NCI-H748 treated with DMSO at 0.1 percent for 48 hours (cell line): Measurements from ENCODE around the gene PRDM1.
A peak's percentile ranks its signal among the peaks of the same experiment; 100 is the strongest.

Experiments
- DNase-seq: peaks from one replicate; lab custom pipeline; 2025; lab: John Stamatoyannopoulos, UW

The PRDM1 gene

GRCh38 chr6:106116125-106116832, 30.1 kb downstream of the PRDM1 start:
- DNase-seq = no peak

- no peak for DNase-seq
These were observed 31.4 kb downstream of the PRDM1 start for GRCh38 chr6:106117579-106117978.

- DNase-seq = no peak
These were observed 32.8 kb downstream of the PRDM1 start for GRCh38 chr6:106118835-106119431.

- no peak for DNase-seq
These were observed 33.4 kb downstream of the PRDM1 start for GRCh38 chr6:106119546-106119945.

- DNase-seq = no peak
These were observed 33.9 kb downstream of the PRDM1 start for GRCh38 chr6:106120006-106120405.

- DNase-seq = no peak
These were observed 34.3 kb downstream of the PRDM1 start for GRCh38 chr6:106120406-106120805.

- peak; percentile 55 for DNase-seq
These were observed 36.3 kb downstream of the PRDM1 start for GRCh38 chr6:106122306-106122918.

- DNase-seq = peak; percentile 47
These were observed 37.0 kb downstream of the PRDM1 start for GRCh38 chr6:106122938-106123656.

GRCh38 chr6:106124015-106124414, 37.9 kb downstream of the PRDM1 start:
- DNase-seq = peak; percentile 14

GRCh38 chr6:106124437-106125430, 38.6 kb downstream of the PRDM1 start:
- no peak for DNase-seq

- DNase-seq = no peak
These were observed 39.8 kb downstream of the PRDM1 start for GRCh38 chr6:106125925-106126435.

- DNase-seq = no peak
These were observed 40.3 kb downstream of the PRDM1 start for GRCh38 chr6:106126482-106126881.

- no peak for DNase-seq
These were observed 43.0 kb downstream of the PRDM1 start for GRCh38 chr6:106128981-106129781.

- no peak for DNase-seq
These were observed 46.1 kb downstream of the PRDM1 start for GRCh38 chr6:106132153-106132698.

GRCh38 chr6:106133040-106133439, 46.9 kb downstream of the PRDM1 start:
- no peak for DNase-seq

- no peak for DNase-seq
These were observed 48.1 kb downstream of the PRDM1 start for GRCh38 chr6:106134087-106134770.

- no peak for DNase-seq
These were observed 48.9 kb downstream of the PRDM1 start for GRCh38 chr6:106134906-106135634.

GRCh38 chr6:106135911-106136571, 49.9 kb downstream of the PRDM1 start:
- DNase-seq = no peak
